ENCODE measurements around the gene GRIN2A. TPM values are rescaled to one million over a fixed set of nuclear protein-coding genes. Genes with fewer than 3 reads are reported as not detected.

GRIN2A gene
- total and polyA plus RNA-seq, 2 donors (not counting 1 experiment from before 2014, with no cell fraction given), result 0.44 TPM; not detected in 1

DNA sequence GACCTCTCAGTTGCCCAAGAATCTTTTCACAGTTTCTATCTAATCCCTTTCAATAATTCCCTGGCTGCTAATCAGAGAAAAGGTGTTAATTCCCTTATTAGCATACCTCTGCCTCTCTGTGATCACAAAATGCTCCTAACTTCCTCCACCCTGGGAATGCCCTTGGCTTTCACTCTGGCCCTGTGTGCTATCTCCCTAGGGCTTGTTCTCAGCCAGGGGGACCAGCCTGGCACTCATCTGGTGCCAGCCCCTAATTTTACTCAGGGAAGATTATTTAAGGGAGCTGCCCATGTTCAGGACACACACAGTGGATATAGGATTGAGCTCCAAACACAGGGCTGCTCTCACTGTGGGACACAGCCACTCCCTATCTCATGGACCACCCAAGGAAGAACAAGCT is 225.2 kb downstream of the GRIN2A start:
- H3K36me3 ChIP-seq (replicated peaks in 1 of 2; ENCODE audit: control extremely low read depth in 1 of 2, control insufficient read depth in 1 of 2, extremely low read depth in 1 of 2, insufficient read depth in 2 of 2, low read length in 1 of 2), result no peaks in the 10 kb centered on the region
- no peak for ATAC-seq (ENCODE audit: low read depth)
- POLR2A ChIA-PET, result no interaction called here
- H3K4me3 Mint-ChIP-seq, result no peak overlapping the region
- H2AFZ ChIP-seq (ENCODE audit: insufficient read depth, low read depth, low read length, poor library complexity, severe bottlenecking), result no peak overlapping the region
- H4K20me1 ChIP-seq (ENCODE audit: control insufficient read depth, insufficient read depth, low read length, poor library complexity, severe bottlenecking), result no peaks in the 10 kb centered on the region
- no peak overlapping the region for H3K9ac ChIP-seq (ENCODE audit: low read length)
- no peaks in the 10 kb centered on the region for H3K4me1 ChIP-seq (ENCODE audit: control insufficient read depth in 2 of 2, insufficient read depth in 2 of 2, low read length in 2 of 2)
- DNase-seq, result no peak
- no peak overlapping the region for H3K4me3 ChIP-seq (ENCODE audit: control extremely low read depth in 1 of 5, extremely low read depth in 1 of 5, insufficient read depth in 1 of 5, low read depth in 2 of 5, low read length in 4 of 5)
- peaks cover 0 to 4% (median 0%) of the 10 kb centered on the region in 4 experiments for H3K27me3 ChIP-seq (replicated peaks in 1 of 4; ENCODE audit: control extremely low read depth in 1 of 4, control insufficient read depth in 3 of 4, insufficient read depth in 4 of 4, low read length in 3 of 4)
- TF ChIP-seq, protein P1, sequence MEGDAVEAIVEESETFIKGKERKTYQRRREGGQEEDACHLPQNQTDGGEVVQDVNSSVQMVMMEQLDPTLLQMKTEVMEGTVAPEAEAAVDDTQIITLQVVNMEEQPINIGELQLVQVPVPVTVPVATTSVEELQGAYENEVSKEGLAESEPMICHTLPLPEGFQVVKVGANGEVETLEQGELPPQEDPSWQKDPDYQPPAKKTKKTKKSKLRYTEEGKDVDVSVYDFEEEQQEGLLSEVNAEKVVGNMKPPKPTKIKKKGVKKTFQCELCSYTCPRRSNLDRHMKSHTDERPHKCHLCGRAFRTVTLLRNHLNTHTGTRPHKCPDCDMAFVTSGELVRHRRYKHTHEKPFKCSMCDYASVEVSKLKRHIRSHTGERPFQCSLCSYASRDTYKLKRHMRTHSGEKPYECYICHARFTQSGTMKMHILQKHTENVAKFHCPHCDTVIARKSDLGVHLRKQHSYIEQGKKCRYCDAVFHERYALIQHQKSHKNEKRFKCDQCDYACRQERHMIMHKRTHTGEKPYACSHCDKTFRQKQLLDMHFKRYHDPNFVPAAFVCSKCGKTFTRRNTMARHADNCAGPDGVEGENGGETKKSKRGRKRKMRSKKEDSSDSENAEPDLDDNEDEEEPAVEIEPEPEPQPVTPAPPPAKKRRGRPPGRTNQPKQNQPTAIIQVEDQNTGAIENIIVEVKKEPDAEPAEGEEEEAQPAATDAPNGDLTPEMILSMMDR (IDR thresholded peaks at IDR 0.05), result no peak
- TF ChIP-seq EZH2 (IDR thresholded peaks at IDR 0.05; ENCODE audit: borderline replicate concordance, insufficient read depth, low read depth, low read length, poor library complexity, severe bottlenecking), result no peak
- no peak overlapping the region for H3K27ac ChIP-seq (ENCODE audit: low read length in 2 of 2)
- H3K4me2 ChIP-seq (replicated peaks; ENCODE audit: low read depth, low read length, poor library complexity, severe bottlenecking), result no peak overlapping the region
- no peaks in the 10 kb centered on the region for H3K9me3 ChIP-seq (ENCODE audit: control extremely low read depth in 1 of 3, control insufficient read depth in 2 of 3, insufficient read depth in 1 of 3, low read length in 2 of 3)
- H3K9me3 Mint-ChIP-seq (ENCODE audit: insufficient read depth), result no peaks in the 10 kb centered on the region
- H3K4me1 Mint-ChIP-seq, result no peaks in the 10 kb centered on the region
- CTCF ChIA-PET, result no interaction called here
- H3K79me2 ChIP-seq (ENCODE audit: control insufficient read depth, insufficient read depth, low read length), result no peaks in the 10 kb centered on the region
- peaks cover 40% of the 10 kb centered on the region for H3K27me3 Mint-ChIP-seq
- intact Hi-C loops (cut with micrococcal nuclease), result no loop called here
- H3K27ac Mint-ChIP-seq, result no peak overlapping the region

DNA sequence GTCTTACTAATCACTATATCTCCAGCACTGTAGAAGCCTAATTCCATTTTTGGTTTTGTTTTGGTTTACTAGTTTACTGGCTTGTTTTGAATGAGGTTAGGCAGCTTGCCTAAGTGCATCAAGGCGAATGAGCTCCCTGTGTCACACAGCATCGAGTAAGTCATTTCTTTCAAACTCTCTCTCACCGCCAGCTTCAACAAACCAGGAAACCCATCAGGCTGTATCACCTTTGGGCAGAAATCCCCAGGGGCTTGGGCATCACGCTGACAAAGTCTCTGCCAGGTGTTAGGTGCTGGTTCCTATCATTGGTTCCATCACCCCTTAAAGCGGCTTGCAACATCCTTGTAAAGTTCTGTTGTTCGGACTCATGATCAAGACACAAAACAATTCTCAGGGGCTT is 226.6 kb downstream of the GRIN2A start:
- H3K27me3 ChIP-seq (replicated peaks in 1 of 4; ENCODE audit: control extremely low read depth in 1 of 4, control insufficient read depth in 3 of 4, insufficient read depth in 4 of 4, low read length in 3 of 4), result peaks cover 0 to 4% (median 0%) of the 10 kb centered on the region in 4 experiments
- no peak overlapping the region for H3K9ac ChIP-seq (ENCODE audit: low read length)
- ChIA-PET CTCF (no interaction called here), POLR2A (no interaction called here)
- peaks cover 38% of the 10 kb centered on the region for H3K27me3 Mint-ChIP-seq
- H3K4me1 ChIP-seq (ENCODE audit: control insufficient read depth in 2 of 2, insufficient read depth in 2 of 2, low read length in 2 of 2), result no peaks in the 10 kb centered on the region
- H3K9me3 ChIP-seq (ENCODE audit: control extremely low read depth in 1 of 3, control insufficient read depth in 2 of 3, insufficient read depth in 1 of 3, low read length in 2 of 3), result no peaks in the 10 kb centered on the region
- H3K4me3 Mint-ChIP-seq, result no peak overlapping the region
- no peak overlapping the region for H3K4me3 ChIP-seq (ENCODE audit: control extremely low read depth in 1 of 5, extremely low read depth in 1 of 5, insufficient read depth in 1 of 5, low read depth in 2 of 5, low read length in 4 of 5)
- H3K27ac ChIP-seq (ENCODE audit: low read length in 2 of 2), result no peak overlapping the region
- H3K4me1 Mint-ChIP-seq, result no peaks in the 10 kb centered on the region
- DNase-seq, result no peak
- H3K27ac Mint-ChIP-seq, result no peak overlapping the region
- no peaks in the 10 kb centered on the region for H3K36me3 ChIP-seq (replicated peaks in 1 of 2; ENCODE audit: control extremely low read depth in 1 of 2, control insufficient read depth in 1 of 2, extremely low read depth in 1 of 2, insufficient read depth in 2 of 2, low read length in 1 of 2)
- TF ChIP-seq, protein P1 (IDR thresholded peaks at IDR 0.05), result no peak
- 70% methylated on average over 5 of the region's 6 CpGs for WGBS (ENCODE audit: insufficient coverage)
- H3K79me2 ChIP-seq (ENCODE audit: control insufficient read depth, insufficient read depth, low read length), result no peaks in the 10 kb centered on the region
- H3K9me3 Mint-ChIP-seq (ENCODE audit: insufficient read depth), result no peaks in the 10 kb centered on the region
- ATAC-seq (ENCODE audit: low read depth), result no peak
- no peaks in the 10 kb centered on the region for H4K20me1 ChIP-seq (ENCODE audit: control insufficient read depth, insufficient read depth, low read length, poor library complexity, severe bottlenecking)
- H3K4me2 ChIP-seq (replicated peaks; ENCODE audit: low read depth, low read length, poor library complexity, severe bottlenecking), result no peak overlapping the region
- no peak overlapping the region for H2AFZ ChIP-seq (ENCODE audit: insufficient read depth, low read depth, low read length, poor library complexity, severe bottlenecking)
- intact Hi-C loops (cut with micrococcal nuclease), result no loop called here
